HG03342 (cell line): Measurements from ENCODE around the gene TMEM255B.

Experiments
- ATAC-seq: cut with Tn5 transposase; IDR thresholded peaks from one replicate; pipeline ENCODE4 v1.9.1; 2021; ENCODE audit warnings: mild to moderate bottlenecking, moderate library complexity; ENCODE audit not compliant: unreplicated experiment

Gene TMEM255B

DNA sequence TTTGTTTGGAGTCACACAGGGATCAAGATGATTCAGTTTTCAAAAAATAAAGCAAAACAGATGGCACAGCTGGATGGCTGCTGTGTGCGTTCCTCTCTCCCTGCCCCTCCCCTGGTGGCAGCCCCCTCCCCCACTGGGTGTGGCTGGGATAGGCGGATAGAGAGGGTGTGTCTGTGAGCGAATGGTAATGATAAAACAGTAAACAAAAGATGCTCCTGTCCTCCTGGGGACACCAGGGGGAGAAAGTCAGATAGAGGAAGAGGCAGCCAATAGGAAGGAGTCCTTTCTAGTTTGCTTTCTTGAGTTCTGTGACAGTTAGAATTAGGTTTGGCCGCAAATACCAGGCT is 6.5 kb downstream of the TMEM255B start:
- no peak for ATAC-seq

DNA sequence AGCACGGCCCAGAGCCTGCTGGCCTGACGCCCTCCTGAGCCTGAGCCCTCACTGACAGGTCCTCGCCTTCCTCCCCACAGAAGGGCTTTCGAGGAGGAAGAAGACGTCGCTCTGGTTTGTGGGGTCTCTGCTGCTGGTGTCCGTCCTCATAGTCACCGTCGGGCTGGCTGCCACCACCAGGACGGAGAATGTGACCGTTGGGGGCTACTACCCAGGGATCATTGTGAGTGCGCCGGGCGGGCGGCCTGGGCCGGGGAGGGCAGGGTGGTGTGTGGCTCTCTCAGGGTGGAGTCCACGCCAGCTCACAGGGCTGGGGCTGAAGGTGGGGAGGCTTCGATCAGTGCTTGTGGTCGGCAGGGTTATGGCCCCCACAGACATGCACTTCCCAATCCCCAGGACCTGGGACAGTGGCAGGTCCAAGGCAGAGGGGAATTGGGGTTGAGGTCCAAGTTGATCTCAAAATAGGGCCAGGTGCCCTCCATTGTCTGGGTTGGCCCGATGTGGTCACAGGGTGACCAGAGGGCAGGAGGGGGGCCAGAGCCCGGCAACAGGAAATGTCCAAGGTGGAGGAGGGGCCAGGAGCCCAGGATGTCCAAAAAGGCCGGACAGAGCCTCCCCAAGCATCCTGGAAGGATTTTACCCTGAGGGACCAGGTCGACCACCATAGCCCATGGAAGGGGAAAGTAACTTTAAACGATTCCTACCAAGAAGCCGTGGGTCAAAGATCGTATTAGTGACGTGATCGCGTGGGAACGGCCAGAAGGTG is 7.2 kb downstream of the TMEM255B start:
- ATAC-seq = no peak

DNA sequence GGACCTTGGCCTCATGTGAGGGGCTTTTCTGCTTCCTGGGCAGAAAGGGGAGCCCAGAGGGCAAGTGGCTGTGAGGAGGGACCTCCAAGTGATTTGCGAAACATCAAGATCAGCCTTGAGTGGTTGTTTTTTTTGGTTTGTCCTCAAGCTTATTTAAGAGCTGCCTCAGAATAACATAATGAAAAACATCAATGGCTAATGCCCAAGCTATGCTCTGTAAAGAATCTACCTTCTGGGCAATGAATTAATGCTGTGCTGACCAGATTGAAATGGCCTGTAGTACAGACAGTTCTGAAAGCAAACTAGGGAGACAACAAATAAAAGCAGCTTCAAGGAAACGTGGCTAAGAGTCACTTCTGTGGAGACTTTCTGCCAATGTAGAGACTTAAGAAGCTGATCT is 8.3 kb downstream of the TMEM255B start:
- no peak for ATAC-seq

DNA sequence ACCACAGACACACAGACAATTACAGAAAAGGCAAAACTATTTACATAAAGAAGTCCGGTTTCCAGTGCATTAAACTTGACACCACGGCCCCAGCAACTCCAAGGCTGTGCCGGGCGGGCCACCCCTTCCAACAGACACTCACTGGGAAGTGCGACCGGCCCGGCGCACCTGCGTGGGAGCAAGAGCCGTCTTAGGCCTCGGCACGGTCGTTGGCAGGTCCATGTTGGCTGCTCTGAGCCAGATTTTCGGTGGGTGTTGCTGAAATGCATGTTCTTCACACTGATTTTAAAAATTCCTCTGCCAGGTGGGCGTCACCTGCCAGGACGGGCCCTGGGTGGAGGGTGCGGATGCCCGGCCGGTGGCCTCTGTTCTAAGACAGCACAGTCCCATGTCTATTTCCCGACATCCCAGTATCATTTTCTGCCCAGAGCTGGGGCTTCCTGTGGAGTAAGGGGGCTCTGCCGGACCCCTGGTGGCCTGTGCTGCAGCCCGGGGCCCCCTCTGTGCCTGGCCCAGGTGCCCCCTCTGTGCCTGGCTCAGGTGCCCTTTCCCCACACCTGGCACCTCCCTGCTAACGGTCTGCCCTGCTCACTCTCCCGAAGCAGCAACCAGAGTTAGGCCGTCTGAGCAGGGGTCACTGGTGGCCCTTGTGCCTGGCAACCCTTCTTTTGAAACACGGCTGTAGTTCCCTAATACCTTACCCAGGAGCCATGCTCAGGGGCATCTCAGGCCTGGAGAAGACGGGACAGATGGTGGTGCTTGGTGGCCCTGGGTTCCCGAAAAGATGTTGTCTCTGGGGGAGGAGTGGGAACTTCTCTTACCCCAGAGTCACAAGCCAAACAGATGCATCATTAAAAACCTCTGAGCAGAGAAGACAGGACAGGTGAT is 9.2 kb downstream of the TMEM255B start:
- no peak for ATAC-seq

DNA sequence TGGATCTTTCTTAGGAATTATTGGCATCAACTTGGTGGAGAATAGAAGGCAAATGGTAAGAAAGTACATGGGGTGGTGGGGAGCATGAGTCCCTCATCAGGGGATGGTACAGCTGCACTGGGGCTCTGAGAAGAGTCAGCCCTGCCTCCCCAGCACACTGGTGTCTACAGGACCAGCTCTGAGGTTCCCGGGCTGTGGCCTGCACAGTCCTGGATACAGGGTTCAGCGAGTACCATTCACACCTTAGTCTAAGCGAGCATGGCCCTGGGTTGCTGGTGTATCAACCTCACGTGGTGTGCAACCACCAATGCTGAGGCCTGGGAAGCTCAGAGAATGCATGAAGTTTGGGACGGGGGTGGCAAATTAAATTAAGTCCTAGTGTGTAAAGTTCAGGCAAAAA is 10.1 kb downstream of the TMEM255B start:
- ATAC-seq = no peak

DNA sequence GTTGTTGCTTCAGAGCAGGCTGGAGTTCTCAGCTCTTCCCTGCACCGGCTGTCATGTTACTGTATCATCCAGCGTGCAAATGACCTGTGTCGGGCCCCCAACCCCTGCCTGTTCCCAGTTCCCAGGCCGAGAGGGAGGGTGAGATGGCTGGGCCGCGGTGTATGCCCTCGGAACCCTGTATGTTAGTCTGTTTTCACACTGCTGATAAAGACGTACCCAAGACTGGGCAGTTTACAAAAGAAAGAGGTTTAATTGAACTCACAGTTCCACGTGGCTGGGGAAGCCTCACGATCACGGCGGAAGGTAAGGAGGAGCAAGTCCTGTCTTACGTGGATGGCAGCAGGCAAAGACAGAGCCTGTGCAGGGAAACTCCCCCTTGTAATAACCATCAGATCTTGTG is 10.9 kb downstream of the TMEM255B start:
- no peak for ATAC-seq

DNA sequence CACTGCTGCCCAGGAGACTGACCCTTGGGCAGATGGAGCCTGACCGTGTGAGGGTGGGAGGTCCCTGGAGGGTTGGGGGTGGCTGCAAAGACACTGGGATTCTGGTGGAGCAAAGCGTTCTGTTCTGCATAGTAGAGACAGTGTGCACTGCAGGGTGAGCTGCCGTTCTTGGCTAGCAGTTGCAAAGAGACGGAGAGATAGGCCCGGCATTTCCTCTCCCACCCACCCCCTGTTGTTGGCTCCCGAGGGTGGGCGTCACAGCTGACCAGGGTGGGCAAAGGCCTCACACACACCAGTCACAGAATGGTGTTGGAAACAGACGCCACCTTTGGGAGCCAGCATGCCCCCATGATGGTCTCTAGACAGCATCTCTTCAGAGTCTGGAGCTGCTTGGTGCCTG is 11.4 kb downstream of the TMEM255B start:
- no peak for ATAC-seq

DNA sequence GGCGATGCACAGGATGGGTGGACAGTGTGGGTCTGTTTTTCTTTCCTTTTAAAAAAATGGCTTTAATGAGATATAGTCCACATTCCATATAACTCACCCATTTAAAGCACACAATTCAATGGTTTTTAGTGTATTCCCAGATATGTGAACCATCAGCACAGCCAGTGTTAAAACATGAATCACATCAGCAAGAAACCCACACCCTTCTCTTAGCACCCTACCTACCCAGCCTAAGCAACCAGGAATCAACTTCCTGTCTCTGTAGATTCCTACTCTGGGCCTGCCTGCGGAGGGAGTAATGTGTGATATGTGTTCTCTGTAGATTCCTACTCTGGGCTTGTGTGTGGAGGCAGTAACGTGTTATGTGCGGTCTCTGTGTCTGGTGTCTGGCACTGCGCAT is 11.9 kb downstream of the TMEM255B start:
- ATAC-seq = no peak

DNA sequence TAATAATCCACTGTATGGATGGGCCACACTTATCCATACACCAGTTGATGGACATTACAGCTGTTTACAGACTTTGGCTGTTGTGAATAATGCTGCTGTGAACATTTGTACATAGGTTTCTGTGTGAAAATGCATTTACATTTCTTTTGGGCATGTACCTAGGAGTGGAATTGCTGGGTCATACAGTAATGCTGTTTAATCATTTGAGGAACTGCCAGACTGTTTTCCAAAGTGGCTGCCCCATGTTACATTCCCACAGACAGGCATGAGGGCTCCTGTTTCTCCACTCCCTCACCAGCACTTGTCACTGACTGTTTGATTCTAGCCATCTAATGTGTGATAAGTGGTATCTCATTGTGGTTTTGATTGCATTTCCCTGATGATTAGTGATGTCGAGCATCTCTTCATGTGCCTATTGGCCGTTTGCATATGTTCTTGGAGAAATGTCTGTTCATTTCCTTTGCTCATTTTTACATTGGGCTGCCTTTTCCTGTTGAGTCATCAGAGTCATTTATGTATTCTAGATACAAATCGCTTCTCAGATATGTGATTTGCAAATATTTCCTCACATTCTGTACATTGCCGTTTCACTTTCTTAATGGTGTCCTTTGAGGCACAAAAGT is 12.8 kb downstream of the TMEM255B start:
- no peak for ATAC-seq

DNA sequence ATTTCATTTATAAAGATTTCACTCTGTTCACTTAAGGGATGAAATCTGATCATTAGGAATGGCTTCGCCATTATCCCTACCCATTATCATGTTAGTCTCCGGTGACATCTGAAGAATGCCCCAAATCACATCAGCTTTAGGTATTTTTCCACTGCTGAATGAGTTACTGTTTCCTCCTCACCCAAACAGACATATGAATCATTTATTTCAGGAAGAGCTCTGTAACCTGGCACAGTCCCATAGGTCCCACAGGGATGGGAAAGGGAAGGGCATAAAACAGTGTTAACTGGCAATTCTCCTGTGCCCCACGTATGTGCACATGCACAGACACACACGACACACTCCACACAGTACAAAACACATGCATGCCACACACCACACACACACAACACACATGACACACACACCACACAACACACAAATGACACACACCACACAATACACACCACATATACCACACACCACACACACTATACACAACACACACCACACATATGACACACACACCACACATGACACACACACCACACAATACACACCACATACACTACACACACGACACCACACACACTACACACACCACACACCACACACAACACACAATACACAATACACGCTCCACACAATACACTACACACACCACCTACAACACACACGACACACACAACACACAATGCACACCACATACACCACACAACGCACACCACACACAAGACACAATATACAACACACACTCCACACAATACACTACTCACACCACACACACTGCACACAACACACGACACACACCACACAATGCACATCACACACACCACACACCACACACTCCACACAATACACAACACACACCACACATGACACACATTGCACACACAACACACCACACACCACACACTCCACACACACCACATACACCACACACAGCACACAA is 15.4 kb downstream of the TMEM255B start:
- ATAC-seq = no peak

DNA sequence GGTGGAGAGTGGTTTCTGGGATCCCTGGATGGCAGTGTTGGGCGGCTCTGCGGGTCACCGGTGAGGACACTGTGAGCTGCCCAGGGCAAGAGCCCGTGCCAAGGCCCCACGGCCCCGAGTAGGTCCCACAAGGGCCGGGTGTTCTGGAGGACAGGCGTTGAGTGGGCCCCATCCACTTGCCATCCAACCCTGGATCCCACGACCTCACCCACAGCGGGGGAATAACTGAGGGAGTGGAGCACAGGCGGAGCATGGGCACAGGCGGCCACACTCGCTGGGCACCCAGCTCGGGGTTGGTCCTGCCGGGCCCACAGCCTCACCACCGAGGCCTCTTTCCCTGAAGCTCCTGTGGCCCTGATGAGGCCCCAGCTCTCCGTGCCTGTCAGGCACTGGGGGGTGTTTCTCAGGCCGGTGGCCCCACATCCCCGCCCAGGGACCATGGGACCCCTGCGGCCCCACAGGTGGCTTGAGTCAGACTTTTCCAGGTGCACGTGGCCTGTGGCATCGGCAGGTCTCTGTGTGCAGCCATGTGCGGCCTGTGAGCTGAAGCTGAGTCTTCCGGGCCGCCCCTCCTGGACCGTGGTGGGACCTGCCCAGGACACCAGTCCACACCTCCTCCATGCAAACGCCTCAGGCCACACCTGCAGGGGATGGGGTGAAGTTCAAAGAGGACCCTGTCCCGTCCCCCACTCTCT is 16.6 kb downstream of the TMEM255B start:
- ATAC-seq = no peak

DNA sequence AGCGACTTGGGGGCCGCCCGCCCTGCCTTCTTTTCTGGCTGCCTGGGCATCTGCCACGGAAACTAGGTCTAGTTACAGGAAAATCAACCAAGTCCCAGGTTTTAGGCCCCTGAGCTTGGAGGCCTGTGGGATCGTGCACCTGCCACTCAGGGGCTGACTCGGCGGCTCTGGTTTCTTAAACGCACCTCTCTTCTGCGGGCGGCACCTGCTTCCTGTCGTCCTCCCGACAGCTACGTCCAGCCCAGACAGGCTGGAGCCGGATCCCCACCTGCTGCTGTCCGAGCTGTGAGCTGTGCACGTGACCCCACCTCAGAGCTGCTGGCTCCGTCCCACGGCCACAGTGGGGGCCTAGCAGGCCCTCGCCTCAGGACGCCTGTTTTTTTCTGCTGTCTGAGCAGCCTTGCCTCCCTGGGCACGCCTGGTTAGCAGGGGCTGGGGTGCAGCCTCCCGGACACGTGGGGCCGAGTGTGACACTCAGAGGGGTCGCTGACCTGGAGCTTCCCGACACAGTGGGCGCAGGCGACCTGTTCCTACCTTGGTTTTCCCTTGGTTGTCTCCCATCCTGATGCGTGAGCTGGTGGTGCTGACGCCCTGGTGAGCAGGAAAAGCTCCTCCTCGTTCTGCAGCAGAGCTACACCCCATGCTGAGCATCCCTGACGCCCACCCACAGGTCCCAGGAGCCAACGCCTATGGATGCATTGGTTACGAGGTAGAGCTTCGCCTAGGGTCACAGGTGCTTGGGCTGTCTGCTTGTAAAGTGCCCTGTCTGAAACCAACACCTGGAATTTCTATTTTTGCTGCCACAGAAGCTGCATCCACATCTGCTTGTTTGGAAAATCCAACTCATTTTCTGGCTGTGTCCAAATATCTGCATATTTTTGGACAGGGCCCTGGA is 17.5 kb downstream of the TMEM255B start:
- no peak for ATAC-seq

DNA sequence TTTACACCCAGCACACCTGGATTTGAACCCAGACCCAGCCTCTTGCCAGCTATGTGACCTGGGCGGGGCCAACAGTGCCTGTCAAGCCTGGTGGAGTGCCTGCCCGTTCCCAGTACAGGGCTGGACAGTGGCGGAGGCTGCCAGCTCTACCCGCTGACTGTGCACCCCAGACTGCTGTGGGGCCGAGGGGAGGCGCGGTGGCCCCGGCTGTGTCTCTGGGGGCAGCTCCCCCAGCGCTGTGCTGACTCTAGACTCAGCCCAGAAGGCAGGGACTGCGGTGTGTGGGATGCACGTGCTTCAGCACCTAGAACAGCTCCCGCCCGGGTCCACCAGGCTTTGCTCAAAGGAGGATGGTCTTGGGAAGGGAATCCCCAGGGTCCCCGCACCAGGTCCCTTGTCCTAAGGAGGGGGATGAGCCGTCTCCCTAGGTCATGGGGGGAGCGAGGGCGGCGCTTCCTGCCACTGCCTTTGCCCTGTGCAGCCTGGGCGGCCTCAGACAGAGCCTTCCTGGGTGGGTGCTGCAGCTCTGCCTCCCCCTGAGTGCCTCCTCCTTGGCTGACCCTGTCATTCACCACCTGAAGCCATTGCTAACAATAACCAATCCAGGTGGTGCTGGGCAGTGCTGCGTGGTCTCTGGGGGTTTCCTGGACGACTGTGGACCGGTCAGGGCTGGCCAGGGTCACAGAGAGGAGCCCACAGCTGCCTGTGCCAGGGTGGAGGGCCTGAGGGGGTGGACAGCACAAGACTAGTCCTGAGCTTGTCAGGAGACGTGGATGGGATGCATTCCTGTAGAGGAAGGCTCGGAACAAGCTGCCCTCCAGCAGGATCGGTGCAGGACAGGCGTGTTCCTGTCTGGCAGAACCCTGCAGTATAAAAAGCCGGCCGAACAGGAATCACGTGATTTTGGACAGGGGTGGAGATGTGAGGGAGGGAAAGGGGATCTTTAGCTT is 18.6 kb downstream of the TMEM255B start:
- no peak for ATAC-seq

DNA sequence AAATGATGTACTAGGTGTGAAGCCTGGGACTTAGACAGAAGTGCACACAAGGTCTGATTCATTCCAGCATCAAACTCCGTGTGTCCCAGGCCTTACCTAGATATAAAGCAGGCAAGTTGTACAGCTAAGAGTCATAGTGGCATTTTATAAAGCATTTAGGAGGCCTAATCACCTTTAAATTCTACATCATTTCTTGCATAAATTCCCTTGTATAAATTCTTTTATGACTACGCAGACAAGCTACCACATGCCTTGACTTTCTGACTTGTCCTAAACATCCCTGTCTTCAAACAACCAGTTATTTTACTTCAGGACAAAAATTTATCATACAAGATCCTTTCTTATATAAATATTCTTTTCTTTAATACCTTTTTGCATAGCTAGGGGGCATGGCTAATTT is 22.5 kb downstream of the TMEM255B start:
- ATAC-seq = no peak

DNA sequence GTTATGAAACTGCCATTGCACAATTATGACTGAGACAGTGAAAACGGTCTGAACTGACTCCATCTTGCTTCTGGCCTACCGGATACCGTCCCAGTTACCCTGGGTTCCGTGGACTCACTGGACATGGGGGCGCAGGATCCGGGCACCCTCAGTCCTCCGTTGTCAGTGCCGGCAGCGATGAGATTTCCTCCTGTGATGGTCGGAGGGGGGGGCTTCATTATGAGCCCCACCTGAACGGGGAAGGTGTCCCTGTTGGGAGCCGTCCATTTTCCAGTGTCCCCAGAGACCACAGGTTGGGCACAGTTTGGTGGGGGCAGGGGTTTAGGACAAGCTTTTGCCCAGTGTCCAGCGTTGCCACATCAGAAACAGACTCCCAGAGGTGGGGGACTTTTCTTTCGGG is 23.4 kb downstream of the TMEM255B start:
- ATAC-seq = no peak

DNA sequence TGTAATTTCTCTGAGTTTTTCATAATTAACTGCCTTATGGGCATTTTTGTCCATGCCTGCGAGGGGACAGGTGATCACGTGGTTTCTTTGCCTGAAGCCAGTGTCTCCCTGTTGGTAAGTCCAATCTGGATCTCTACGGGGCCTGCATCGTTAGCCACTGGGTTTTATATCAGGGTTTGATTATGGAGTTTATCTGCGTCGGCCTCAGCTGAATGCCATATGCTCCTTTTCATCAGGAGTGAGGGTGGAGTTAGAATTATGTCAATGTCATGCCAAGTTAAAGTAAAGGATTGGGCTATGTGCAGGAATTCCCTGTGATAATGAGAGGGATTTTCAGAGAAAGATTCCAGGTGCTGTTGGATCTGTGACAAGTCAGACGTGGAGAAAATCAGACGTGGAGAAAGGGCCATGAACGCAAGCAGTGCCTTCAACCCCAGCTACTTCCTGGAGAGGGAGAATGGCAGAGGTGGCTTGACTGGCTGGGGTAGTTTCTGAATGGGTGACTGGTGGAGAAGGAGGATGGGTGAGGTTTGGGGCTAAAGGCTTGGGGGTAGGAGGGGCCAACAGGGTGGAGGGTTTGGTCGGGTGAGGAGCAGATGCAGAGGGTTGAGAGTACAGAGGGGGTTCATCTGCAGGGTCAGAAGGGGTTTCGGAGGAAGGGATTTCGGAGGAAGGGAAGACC is 24.3 kb downstream of the TMEM255B start:
- no peak for ATAC-seq

DNA sequence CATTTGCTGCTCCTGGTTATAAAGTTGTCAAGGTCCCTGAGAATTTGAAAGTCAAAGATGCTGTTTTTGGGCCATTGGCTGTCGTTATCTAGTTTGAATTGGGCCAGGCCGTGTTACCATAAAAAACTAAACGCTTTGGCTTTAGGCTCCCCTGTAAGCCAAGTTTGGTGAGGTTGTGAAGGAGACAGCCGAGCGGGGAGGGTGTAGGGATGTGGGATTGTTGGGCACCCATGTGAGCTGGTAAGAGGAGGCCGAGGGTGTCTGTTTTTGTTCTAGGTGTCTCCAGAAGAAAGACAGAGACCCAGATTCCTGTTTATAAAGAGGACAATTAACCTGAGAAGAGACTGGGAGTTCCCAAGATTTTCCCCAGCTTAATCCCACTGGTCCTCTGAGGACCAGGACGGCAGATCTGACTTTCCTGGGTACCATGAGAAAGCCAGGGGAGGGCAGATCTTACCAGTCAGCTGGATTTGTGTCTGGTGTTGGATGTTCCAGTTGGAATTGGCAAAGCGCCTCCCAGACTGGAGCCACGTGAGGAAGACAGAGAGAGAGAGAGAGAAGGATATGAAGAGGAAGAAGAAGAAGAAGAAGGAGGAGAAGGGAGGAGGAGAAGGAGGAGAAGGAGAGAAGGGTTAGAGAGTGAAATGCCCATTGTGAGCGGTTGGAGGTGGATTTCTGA is 25.1 kb downstream of the TMEM255B start:
- ATAC-seq = no peak
